ENCODE measurements around the gene DOCK9. TPM values are rescaled to one million over a fixed set of nuclear protein-coding genes. Genes with fewer than 3 reads are reported as not detected.
A peak's percentile ranks its signal among the peaks of the same experiment; 100 is the strongest.

The DOCK9 gene
- total RNA-seq, 4 donors from 2014 or later = 94.7 to 240 (median 150) TPM

- intact Hi-C loops (cut with DNase I) = no loop called here
- DNase-seq = no peak
- Histone ChIP-seq H3K4me1 (peaks cover 4 to 46% (median 30%) of the 10 kb centered on the region in 3 donors), H3K36me3 (peaks cover 9 to 97% (median 12%) of the 10 kb centered on the region in 3 donors), H3K27me3 (no peaks in the 10 kb centered on the region), H3K27ac (no peak overlapping the region), H3K4me3 (no peak overlapping the region), H3K9me3 (no peaks in the 10 kb centered on the region)
- TF ChIP-seq CTCF (IDR thresholded peaks at IDR 0.05) (no peak), POLR2A (IDR thresholded peaks at IDR 0.05) (no peak)
- 45 to 69% methylated on average over 11 to 13 of the region's 13 CpGs for WGBS, 2 donors
Observed at GRCh38 chr13:98824376-98825160, 153.3 kb downstream of the DOCK9 start.

GRCh38 chr13:98823442-98823841, 154.4 kb downstream of the DOCK9 start:
- H3K36me3 ChIP-seq = peaks cover 9 to 96% (median 12%) of the 10 kb centered on the region in 3 donors
- H3K9me3 ChIP-seq = no peaks in the 10 kb centered on the region
- no peak overlapping the region for H3K27ac ChIP-seq
- WGBS, 2 donors = 52 to 67% methylated on average over 4 to 5 of the region's 5 CpGs
- DNase-seq = no peak
- peaks cover 4 to 46% (median 30%) of the 10 kb centered on the region in 3 donors for H3K4me1 ChIP-seq
- no peaks in the 10 kb centered on the region for H3K27me3 ChIP-seq
- no peak overlapping the region for H3K4me3 ChIP-seq
- intact Hi-C loops (cut with DNase I) = no loop called here
- TF ChIP-seq POLR2A (IDR thresholded peaks at IDR 0.05) (no peak), CTCF (IDR thresholded peaks at IDR 0.05) (no peak)

- H3K27me3 ChIP-seq = no peaks in the 10 kb centered on the region
- H3K4me1 ChIP-seq = peaks cover 4 to 46% (median 30%) of the 10 kb centered on the region in 3 donors
- intact Hi-C loops (cut with DNase I) = no loop called here
- H3K9me3 ChIP-seq = no peaks in the 10 kb centered on the region
- no peak for DNase-seq
- TF ChIP-seq CTCF (IDR thresholded peaks at IDR 0.05) (no peak), POLR2A (IDR thresholded peaks at IDR 0.05) (no peak)
- H3K36me3 ChIP-seq = peaks cover 0 to 84% (median 7%) of the 10 kb centered on the region in 3 donors
- no peak overlapping the region for H3K4me3 ChIP-seq
- H3K27ac ChIP-seq = peak overlapping the region in 3 of 4 donors; percentile 2 to 76 (median 59)
- WGBS, 2 donors = 32 to 33% methylated on average over 3 of the region's 3 CpGs
Observed at GRCh38 chr13:98822225-98822606, 155.6 kb downstream of the DOCK9 start.

- peaks cover 4 to 46% (median 30%) of the 10 kb centered on the region in 3 donors for H3K4me1 ChIP-seq
- intact Hi-C loops (cut with DNase I) = no loop called here
- DNase-seq = no peak
- no peak for TF ChIP-seq POLR2A (IDR thresholded peaks at IDR 0.05)
- no peak overlapping the region for H3K4me3 ChIP-seq
- H3K9me3 ChIP-seq = no peaks in the 10 kb centered on the region
- H3K27me3 ChIP-seq = no peaks in the 10 kb centered on the region
- peak overlapping the region in 3 of 4 donors; percentile 46 to 76 (median 59) for H3K27ac ChIP-seq
- H3K36me3 ChIP-seq = peaks cover 0 to 84% (median 7%) of the 10 kb centered on the region in 3 donors
- 47% methylated on average over 9 of the region's 9 CpGs for WGBS, 2 donors
Observed at GRCh38 chr13:98821372-98822224, 156.3 kb downstream of the DOCK9 start.

- H3K4me1 ChIP-seq = peaks cover 4 to 46% (median 30%) of the 10 kb centered on the region in 3 donors
- no peaks in the 10 kb centered on the region for H3K27me3 ChIP-seq
- H3K9me3 ChIP-seq = no peaks in the 10 kb centered on the region
- H3K36me3 ChIP-seq = peaks cover 0 to 84% (median 11%) of the 10 kb centered on the region in 3 donors
- no peak overlapping the region for H3K4me3 ChIP-seq
- TF ChIP-seq POLR2A (IDR thresholded peaks at IDR 0.05) = no peak
- TF ChIP-seq CTCF (IDR thresholded peaks at IDR 0.05) = no peak
- H3K27ac ChIP-seq = peak overlapping the region in 3 of 4 donors; percentile 46 to 76 (median 59)
- DNase-seq = no peak
- intact Hi-C loops (cut with DNase I) = no loop called here
- 49 to 57% methylated on average over 3 of the region's 3 CpGs for WGBS, 2 donors
Observed at GRCh38 chr13:98820744-98821371, 157.0 kb downstream of the DOCK9 start.

Measured in esophagus squamous epithelium (tissue), 5 donors.